HepG2 (cell line): ENCODE data around the gene PRDX6. TPM values are rescaled to one million over a fixed set of nuclear protein-coding genes. Genes with fewer than 3 reads are reported as not detected.

Experiments used
- KDM2A ChIP-seq: sonication (generic); formaldehyde crosslinking; IDR thresholded peaks from 2 replicates; pipeline ENCODE4 v1.4.0; 2020; ENCODE audit warnings: low read depth, missing genetic modification reagents, borderline replicate concordance
- MLX ChIP-seq: IDR thresholded peaks from 2 replicates; pipeline ENCODE4 v1.6.1; 2016
- PAF1 ChIP-seq: IDR thresholded peaks from 2 replicates; pipeline ENCODE4 v1.6.1; 2016; ENCODE audit warnings: missing genetic modification reagents, missing compliant biosample characterization
- SMYD3 ChIP-seq: sonication (generic); formaldehyde crosslinking; IDR thresholded peaks from 2 replicates; pipeline ENCODE4 v1.8.1; 2023; ENCODE audit warnings: mild to moderate bottlenecking, missing genetic modification reagents
- ZBTB20 ChIP-seq: sonication (generic); formaldehyde crosslinking; IDR thresholded peaks from 2 replicates; pipeline ENCODE4 v1.8.1; 2023; ENCODE audit warnings: missing genetic modification reagents, low read depth, mild to moderate bottlenecking, borderline replicate concordance
- ZNF136 ChIP-seq: sonication (generic); formaldehyde crosslinking; IDR thresholded peaks from 2 replicates; pipeline ENCODE4 v1.8.1; 2022; ENCODE audit warnings: low read depth, mild to moderate bottlenecking, moderate library complexity, missing genetic modification reagents
- ZNF256 ChIP-seq: sonication (generic); formaldehyde crosslinking; conservative IDR thresholded peaks from 2 replicates; pipeline ENCODE4 v1.4.0; 2020; ENCODE audit warnings: missing genetic modification reagents
- ZNF772 ChIP-seq: sonication (generic); formaldehyde crosslinking; IDR thresholded peaks from 2 replicates; pipeline ENCODE4 v1.5.0; 2020; ENCODE audit warnings: mild to moderate bottlenecking, missing genetic modification reagents
- polyA plus RNA-seq, 8 experiments: library from polyadenylated mRNA; depleted of rRNA in 3 of 8; stranded (reverse) in 7 of 8; unstranded in 1 of 8; fragments of >200 nt; fragmentation: Illumina TruSeq in 4 of 8; extraction: Trizol in 4 of 8; gene quantifications; 2 replicates each; pipeline versions ENCODE4 v1.2.1 to v1.2.3, GENCODE V29; 2011 to 2016; ENCODE audit warnings: low read depth in 4 of 8, missing spikeins in 1 of 8, mixed read lengths in 1 of 8; ENCODE audit not compliant: insufficient read depth in 1 of 8
- total RNA-seq, 5 experiments: library from RNA; depleted of rRNA; stranded (reverse); fragments of >200 nt; fragmentation: Illumina TruSeq; extraction: Trizol; gene quantifications; 2 replicates each; pipeline ENCODE4 v1.2.3, GENCODE V29; 2016; ENCODE audit warnings: low read depth in 1 of 5
- TF ChIP-seq, protein P1 (sequence below): sonication (generic); formaldehyde crosslinking; IDR thresholded peaks from 2 replicates; pipeline ENCODE4 v1.9.0; 2021; ENCODE audit warnings: missing genetic modification reagents, mild to moderate bottlenecking, borderline replicate concordance
- TF ChIP-seq, protein P2 (sequence below): IDR thresholded peaks from 2 replicates; pipeline ENCODE4 v1.6.1; 2016; ENCODE audit warnings: low read depth

Gene PRDX6
- total and polyA plus RNA-seq, 2 of the 13 experiments (the other 11 are each of a cell fraction or from before 2014, with no cell fraction given), result 224 to 309 TPM

GRCh38 chr1:173477286-173478093 is at the start of gene PRDX6 (continued):
- TF ChIP-seq ZBTB20, result no peak
- no peak for TF ChIP-seq ZNF256 (CRISPR knock-in tag)
- TF ChIP-seq, protein P1, sequence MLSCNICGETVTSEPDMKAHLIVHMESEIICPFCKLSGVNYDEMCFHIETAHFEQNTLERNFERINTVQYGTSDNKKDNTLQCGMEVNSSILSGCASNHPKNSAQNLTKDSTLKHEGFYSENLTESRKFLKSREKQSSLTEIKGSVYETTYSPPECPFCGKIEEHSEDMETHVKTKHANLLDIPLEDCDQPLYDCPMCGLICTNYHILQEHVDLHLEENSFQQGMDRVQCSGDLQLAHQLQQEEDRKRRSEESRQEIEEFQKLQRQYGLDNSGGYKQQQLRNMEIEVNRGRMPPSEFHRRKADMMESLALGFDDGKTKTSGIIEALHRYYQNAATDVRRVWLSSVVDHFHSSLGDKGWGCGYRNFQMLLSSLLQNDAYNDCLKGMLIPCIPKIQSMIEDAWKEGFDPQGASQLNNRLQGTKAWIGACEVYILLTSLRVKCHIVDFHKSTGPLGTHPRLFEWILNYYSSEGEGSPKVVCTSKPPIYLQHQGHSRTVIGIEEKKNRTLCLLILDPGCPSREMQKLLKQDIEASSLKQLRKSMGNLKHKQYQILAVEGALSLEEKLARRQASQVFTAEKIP, result no peak
- no peak; the same call in 1 of the 2 replicates for TF ChIP-seq KDM2A (CRISPR knock-in tag)
- TF ChIP-seq MLX, result no peak
- TF ChIP-seq ZNF772 (CRISPR knock-in tag), result no peak; the same call in none of the 2 replicates
- TF ChIP-seq PAF1 (CRISPR knock-in tag), result no peak
- TF ChIP-seq ZNF136 (CRISPR knock-in tag), result no peak; the same call in 1 of the 2 replicates
- TF ChIP-seq, protein P2, sequence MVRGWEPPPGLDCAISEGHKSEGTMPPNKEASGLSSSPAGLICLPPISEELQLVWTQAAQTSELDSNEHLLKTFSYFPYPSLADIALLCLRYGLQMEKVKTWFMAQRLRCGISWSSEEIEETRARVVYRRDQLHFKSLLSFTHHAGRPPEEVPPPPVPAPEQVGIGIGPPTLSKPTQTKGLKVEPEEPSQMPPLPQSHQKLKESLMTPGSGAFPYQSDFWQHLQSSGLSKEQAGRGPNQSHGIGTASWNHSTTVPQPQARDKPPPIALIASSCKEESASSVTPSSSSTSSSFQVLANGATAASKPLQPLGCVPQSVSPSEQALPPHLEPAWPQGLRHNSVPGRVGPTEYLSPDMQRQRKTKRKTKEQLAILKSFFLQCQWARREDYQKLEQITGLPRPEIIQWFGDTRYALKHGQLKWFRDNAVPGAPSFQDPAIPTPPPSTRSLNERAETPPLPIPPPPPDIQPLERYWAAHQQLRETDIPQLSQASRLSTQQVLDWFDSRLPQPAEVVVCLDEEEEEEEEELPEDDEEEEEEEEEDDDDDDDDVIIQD (CRISPR knock-in tag), result no peak
- no peak; the same call in 1 of the 2 replicates for TF ChIP-seq SMYD3 (CRISPR knock-in tag)
- TF ChIP-seq, all 625 proteins: peak for 244
